ENCODE data around the gene KCNJ3.

The KCNJ3 gene

DNA sequence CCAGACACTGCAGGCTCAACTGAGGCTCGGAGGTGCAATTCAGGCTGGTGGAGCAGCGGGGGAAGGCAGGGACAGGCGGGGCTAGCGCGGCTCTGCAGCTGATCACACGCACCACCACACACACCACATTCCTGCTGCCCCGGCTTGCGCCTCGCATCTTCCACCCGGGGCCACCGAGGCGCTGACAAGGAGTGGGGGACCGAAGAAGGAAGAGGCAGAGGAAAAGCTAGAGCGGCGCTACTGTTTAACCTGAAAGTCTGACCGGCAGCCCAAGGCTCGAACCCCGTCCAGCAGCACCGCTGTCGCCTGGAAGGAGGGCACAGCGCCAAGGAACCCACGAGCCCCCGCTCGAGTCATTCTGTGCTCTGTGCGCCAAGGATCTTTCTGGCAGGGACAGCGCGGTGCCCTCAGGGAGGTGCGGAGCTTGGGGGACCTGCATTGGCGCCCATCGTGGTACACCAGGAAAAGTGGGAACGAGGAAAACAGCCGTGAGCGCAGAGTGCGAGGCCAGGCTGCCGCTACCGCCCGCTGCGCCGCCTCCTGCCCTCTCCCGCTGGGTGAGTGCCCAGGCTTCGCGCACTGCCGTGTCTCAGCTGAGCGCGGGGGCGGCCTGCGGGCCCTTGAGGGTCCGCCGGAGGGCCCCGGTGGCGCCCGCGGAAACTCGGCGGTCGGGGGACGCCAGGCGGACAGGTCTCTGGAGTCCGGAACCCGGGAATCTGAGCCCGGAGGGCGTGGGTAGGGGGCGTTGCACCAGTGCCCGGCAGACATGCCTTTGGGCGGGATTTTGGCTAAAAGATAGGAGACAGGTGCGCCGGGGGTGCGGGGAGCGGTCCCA is 860 bp upstream of the KCNJ3 start:
- Histone ChIP-seq H3K4ac (ENCODE audit: low read length) (no peak overlapping the region), H4K8ac (ENCODE audit: low read depth, low read length) (no peak overlapping the region), H3K23ac (ENCODE audit: low read depth, low read length, poor library complexity) (peak overlapping the region; percentile 73), H3K4me1 (ENCODE audit: control insufficient read depth in 2 of 2, insufficient read depth in 1 of 2, low read depth in 1 of 2, low read length in 2 of 2) (no peaks in the 10 kb centered on the region), H3K4me3 (ENCODE audit: low read length in 2 of 2) (peak overlapping the region; percentile 47 to 84), H4K91ac (ENCODE audit: low read depth, low read length, poor library complexity) (no peak overlapping the region), H3K18ac (ENCODE audit: low read length) (peak overlapping the region; percentile 86), H2BK120ac (ENCODE audit: low read depth, low read length) (no peak overlapping the region), H3K27me3 (ENCODE audit: control insufficient read depth in 3 of 3, insufficient read depth in 3 of 3, low read depth in 1 of 3, low read length in 3 of 3) (peaks cover 0 to 56% (median 26%) of the 10 kb centered on the region in 3 experiments), H2AFZ (ENCODE audit: low read length) (peak overlapping the region; percentile 97), H3K27ac (replicated peaks; ENCODE audit: low read length) (no peak overlapping the region), H3K9me3 (replicated peaks in 1 of 2; ENCODE audit: control insufficient read depth in 2 of 2, insufficient read depth in 1 of 2, low read depth in 1 of 2, low read length in 2 of 2) (peaks cover 0 to 4% of the 10 kb centered on the region in 2 donors), H3K4me2 (ENCODE audit: insufficient read depth, low read length, poor library complexity, severe bottlenecking) (peak overlapping the region; percentile 91), H2AK5ac (ENCODE audit: low read depth, low read length) (no peak overlapping the region), H2BK5ac (ENCODE audit: low read length) (no peak overlapping the region), H3K14ac (ENCODE audit: low read length) (peak overlapping the region; percentile 75), H2BK15ac (ENCODE audit: low read length) (peak overlapping the region; percentile 79), H3K9ac (ENCODE audit: low read depth, low read length, poor library complexity) (peak overlapping the region; percentile 79), H2BK12ac (ENCODE audit: low read length) (no peak overlapping the region), H3K36me3 (replicated peaks in 1 of 2; ENCODE audit: control insufficient read depth in 2 of 2, insufficient read depth in 2 of 2, low read length in 2 of 2) (no peaks in the 10 kb centered on the region), H3K79me1 (ENCODE audit: low read depth, low read length) (no peaks in the 10 kb centered on the region)
- WGBS, 2 donors (ENCODE audit: extremely low coverage in 2 of 2, insufficient read length in 2 of 2, insufficient replicate concordance in 1 of 2) = no CpG with 5 or more reads among the region's 69 CpGs
- peak; percentile 46 for DNase-seq (ENCODE audit: low spot score)

GRCh38 chr2:154698721-154699574 is 453 bp downstream of the KCNJ3 start:
- no peaks in the 10 kb centered on the region for H3K36me3 ChIP-seq (replicated peaks in 1 of 2; ENCODE audit: control insufficient read depth in 2 of 2, insufficient read depth in 2 of 2, low read length in 2 of 2)
- no peak overlapping the region for H3K14ac ChIP-seq (ENCODE audit: low read length)
- peak overlapping the region; percentile 91 for H3K4me2 ChIP-seq (ENCODE audit: insufficient read depth, low read length, poor library complexity, severe bottlenecking)
- peaks cover 0 to 4% of the 10 kb centered on the region in 2 donors for H3K9me3 ChIP-seq (replicated peaks in 1 of 2; ENCODE audit: control insufficient read depth in 2 of 2, insufficient read depth in 1 of 2, low read depth in 1 of 2, low read length in 2 of 2)
- H3K27ac ChIP-seq (replicated peaks; ENCODE audit: low read length) = no peak overlapping the region
- H2AK5ac ChIP-seq (ENCODE audit: low read depth, low read length) = peak overlapping the region; percentile 79
- peak overlapping the region; percentile 58 for H2BK12ac ChIP-seq (ENCODE audit: low read length)
- no peaks in the 10 kb centered on the region for H3K79me1 ChIP-seq (ENCODE audit: low read depth, low read length)
- H3K4me1 ChIP-seq (ENCODE audit: control insufficient read depth in 2 of 2, insufficient read depth in 1 of 2, low read depth in 1 of 2, low read length in 2 of 2) = no peaks in the 10 kb centered on the region
- H3K4me3 ChIP-seq (ENCODE audit: low read length in 2 of 2) = no peak overlapping the region
- peak overlapping the region; percentile 86 for H3K9ac ChIP-seq (ENCODE audit: low read depth, low read length, poor library complexity)
- peak overlapping the region; percentile 76 for H3K4ac ChIP-seq (ENCODE audit: low read length)
- H2BK5ac ChIP-seq (ENCODE audit: low read length) = no peak overlapping the region
- H2AFZ ChIP-seq (ENCODE audit: low read length) = no peak overlapping the region
- peaks cover 0 to 53% (median 26%) of the 10 kb centered on the region in 3 experiments for H3K27me3 ChIP-seq (ENCODE audit: control insufficient read depth in 3 of 3, insufficient read depth in 3 of 3, low read depth in 1 of 3, low read length in 3 of 3)
- DNase-seq (ENCODE audit: low spot score) = no peak
- H2BK120ac ChIP-seq (ENCODE audit: low read depth, low read length) = no peak overlapping the region
- peak overlapping the region; percentile 85 for H3K18ac ChIP-seq (ENCODE audit: low read length)
- no CpG with 5 or more reads among the region's 60 CpGs for WGBS, 2 donors (ENCODE audit: extremely low coverage in 2 of 2, insufficient read length in 2 of 2, insufficient replicate concordance in 1 of 2)
- peak overlapping the region; percentile 49 for H2BK15ac ChIP-seq (ENCODE audit: low read length)
- no peak overlapping the region for H4K91ac ChIP-seq (ENCODE audit: low read depth, low read length, poor library complexity)
- H3K23ac ChIP-seq (ENCODE audit: low read depth, low read length, poor library complexity) = peak overlapping the region; percentile 80
- H4K8ac ChIP-seq (ENCODE audit: low read depth, low read length) = no peak overlapping the region

- Histone ChIP-seq H2AK5ac (ENCODE audit: low read depth, low read length) (no peak overlapping the region), H2BK15ac (ENCODE audit: low read length) (no peak overlapping the region), H3K23ac (ENCODE audit: low read depth, low read length, poor library complexity) (no peak overlapping the region), H3K4me2 (ENCODE audit: insufficient read depth, low read length, poor library complexity, severe bottlenecking) (no peak overlapping the region), H2BK5ac (ENCODE audit: low read length) (no peak overlapping the region), H4K91ac (ENCODE audit: low read depth, low read length, poor library complexity) (no peak overlapping the region), H2BK120ac (ENCODE audit: low read depth, low read length) (no peak overlapping the region), H3K18ac (ENCODE audit: low read length) (no peak overlapping the region), H4K8ac (ENCODE audit: low read depth, low read length) (no peak overlapping the region), H3K27ac (replicated peaks; ENCODE audit: low read length) (no peak overlapping the region), H3K36me3 (replicated peaks in 1 of 2; ENCODE audit: control insufficient read depth in 2 of 2, insufficient read depth in 2 of 2, low read length in 2 of 2) (no peaks in the 10 kb centered on the region), H2AFZ (ENCODE audit: low read length) (no peak overlapping the region), H3K4me1 (ENCODE audit: control insufficient read depth in 2 of 2, insufficient read depth in 1 of 2, low read depth in 1 of 2, low read length in 2 of 2) (no peaks in the 10 kb centered on the region), H3K14ac (ENCODE audit: low read length) (no peak overlapping the region), H3K9ac (ENCODE audit: low read depth, low read length, poor library complexity) (no peak overlapping the region), H3K4me3 (ENCODE audit: low read length in 2 of 2) (no peak overlapping the region), H3K79me1 (ENCODE audit: low read depth, low read length) (no peaks in the 10 kb centered on the region), H3K9me3 (replicated peaks in 1 of 2; ENCODE audit: control insufficient read depth in 2 of 2, insufficient read depth in 1 of 2, low read depth in 1 of 2, low read length in 2 of 2) (peaks cover 0 to 4% of the 10 kb centered on the region in 2 donors), H2BK12ac (ENCODE audit: low read length) (no peak overlapping the region), H3K4ac (ENCODE audit: low read length) (no peak overlapping the region), H3K27me3 (ENCODE audit: control insufficient read depth in 3 of 3, insufficient read depth in 3 of 3, low read depth in 1 of 3, low read length in 3 of 3) (peaks cover 0 to 50% (median 26%) of the 10 kb centered on the region in 3 experiments)
- no peak for DNase-seq (ENCODE audit: low spot score)
- WGBS, 2 donors (ENCODE audit: extremely low coverage in 2 of 2, insufficient read length in 2 of 2, insufficient replicate concordance in 1 of 2) = no CpG with 5 or more reads among the region's 10 CpGs
These were observed 1.1 kb downstream of the KCNJ3 start for GRCh38 chr2:154699575-154699930.

- Histone ChIP-seq H4K91ac (ENCODE audit: low read depth, low read length, poor library complexity) (no peak overlapping the region), H3K23ac (ENCODE audit: low read depth, low read length, poor library complexity) (no peak overlapping the region), H3K4me2 (ENCODE audit: insufficient read depth, low read length, poor library complexity, severe bottlenecking) (no peak overlapping the region), H3K9ac (ENCODE audit: low read depth, low read length, poor library complexity) (no peak overlapping the region), H2BK15ac (ENCODE audit: low read length) (no peak overlapping the region), H4K8ac (ENCODE audit: low read depth, low read length) (no peak overlapping the region), H2BK120ac (ENCODE audit: low read depth, low read length) (no peak overlapping the region), H2AFZ (ENCODE audit: low read length) (no peak overlapping the region), H2BK12ac (ENCODE audit: low read length) (no peak overlapping the region), H3K14ac (ENCODE audit: low read length) (no peak overlapping the region), H3K18ac (ENCODE audit: low read length) (no peak overlapping the region), H3K4ac (ENCODE audit: low read length) (no peak overlapping the region), H3K27ac (replicated peaks; ENCODE audit: low read length) (no peak overlapping the region), H3K79me1 (ENCODE audit: low read depth, low read length) (no peaks in the 10 kb centered on the region), H3K9me3 (replicated peaks in 1 of 2; ENCODE audit: control insufficient read depth in 2 of 2, insufficient read depth in 1 of 2, low read depth in 1 of 2, low read length in 2 of 2) (peaks cover 0 to 4% of the 10 kb centered on the region in 2 donors), H3K36me3 (replicated peaks in 1 of 2; ENCODE audit: control insufficient read depth in 2 of 2, insufficient read depth in 2 of 2, low read length in 2 of 2) (no peaks in the 10 kb centered on the region), H3K4me3 (ENCODE audit: low read length in 2 of 2) (no peak overlapping the region), H3K4me1 (ENCODE audit: control insufficient read depth in 2 of 2, insufficient read depth in 1 of 2, low read depth in 1 of 2, low read length in 2 of 2) (no peaks in the 10 kb centered on the region), H3K27me3 (ENCODE audit: control insufficient read depth in 3 of 3, insufficient read depth in 3 of 3, low read depth in 1 of 3, low read length in 3 of 3) (peaks cover 0 to 44% (median 26%) of the 10 kb centered on the region in 3 experiments), H2BK5ac (ENCODE audit: low read length) (no peak overlapping the region), H2AK5ac (ENCODE audit: low read depth, low read length) (no peak overlapping the region)
- WGBS, 2 donors (ENCODE audit: extremely low coverage in 2 of 2, insufficient read length in 2 of 2, insufficient replicate concordance in 1 of 2) = no CpG with 5 or more reads among the region's 4 CpGs
- no peak for DNase-seq (ENCODE audit: low spot score)
These were observed 1.6 kb downstream of the KCNJ3 start for GRCh38 chr2:154700136-154700535.

Measured in neuronal stem cell (in vitro differentiated cells).